Common myeloid progenitor, CD34-positive (primary cell): ENCODE measurements around the gene ERBB4.
A peak's percentile ranks its signal among the peaks of the same experiment; 100 is the strongest.

Source experiments
- CTCF ChIA-PET: fragments of 350-600 bp; sonication (Branson Sonifier 250); formaldehyde crosslinking; loops from one replicate; lab custom pipeline; 2021; ENCODE audit warnings: antibody characterized with exemption; lab: Charles Lee
- POLR2A ChIA-PET: fragments of 350-600 bp; sonication (Branson Sonifier 250); formaldehyde crosslinking; loops from one replicate; lab custom pipeline; 2021; ENCODE audit warnings: antibody characterized with exemption; lab: Charles Lee
- DNase-seq, 3 donors: peaks; one replicate each; pipeline versions ENCODE4 v3.0.0 to v3.0.0-alpha.2; 2013
- H3K27ac ChIP-seq, 2 experiments: 1 replicate in 1 of 2; 2 replicates in 1 of 2; pipeline ENCODE4 v1.7.0; 2013; ENCODE audit warnings: inconsistent platforms in 2 of 2, low read length in 2 of 2, mild to moderate bottlenecking in 2 of 2, low read depth in 1 of 2, moderate library complexity in 1 of 2; ENCODE audit not compliant: severe bottlenecking in 2 of 2, insufficient read depth in 1 of 2, poor library complexity in 1 of 2
- H3K27me3 ChIP-seq, 5 experiments: replicated peaks in 2 of 5; 1 replicate in 3 of 5; 2 replicates in 2 of 5; pipeline versions ENCODE4 v1.6.1 to v1.7.0; 2013; ENCODE audit warnings: low read length in 4 of 5, mild to moderate bottlenecking in 2 of 5, moderate library complexity in 2 of 5, inconsistent platforms in 1 of 5; ENCODE audit not compliant: insufficient read depth in 5 of 5, control insufficient read depth in 4 of 5
- H3K36me3 ChIP-seq, 4 experiments: 1 replicate in 2 of 4; 2 replicates in 2 of 4; pipeline versions ENCODE4 v1.6.1 to v1.7.0; 2013; ENCODE audit warnings: low read length in 3 of 4, control low read depth in 1 of 4, mild to moderate bottlenecking in 1 of 4; ENCODE audit not compliant: control insufficient read depth in 4 of 4, insufficient read depth in 4 of 4
- H3K4me1 ChIP-seq, 4 experiments: 1 replicate in 3 of 4; 2 replicates in 1 of 4; pipeline versions ENCODE4 v1.6.1 to v1.7.1; 2013; ENCODE audit warnings: low read length in 3 of 4, mild to moderate bottlenecking in 3 of 4, control low read depth in 1 of 4, inconsistent platforms in 1 of 4, moderate library complexity in 1 of 4; ENCODE audit not compliant: control insufficient read depth in 4 of 4, insufficient read depth in 4 of 4; ENCODE audit errors: control extremely low read depth in 1 of 4
- H3K4me3 ChIP-seq, 7 experiments: 1 replicate in 4 of 7; 2 replicates in 3 of 7; pipeline versions ENCODE4 v1.5.1 to v1.7.0; 2013; ENCODE audit warnings: mild to moderate bottlenecking in 7 of 7, low read length in 6 of 7, moderate library complexity in 6 of 7, inconsistent platforms in 2 of 7, low read depth in 2 of 7, control low read depth in 1 of 7; ENCODE audit not compliant: insufficient read depth in 4 of 7, control insufficient read depth in 1 of 7; ENCODE audit errors: extremely low read depth in 1 of 7
- H3K9me3 ChIP-seq, 5 experiments: 1 replicate in 4 of 5; 2 replicates in 1 of 5; pipeline versions ENCODE4 v1.6.1 to v1.7.1; 2013; ENCODE audit warnings: low read length in 4 of 5, mild to moderate bottlenecking in 2 of 5, inconsistent platforms in 1 of 5, low read depth in 1 of 5, moderate library complexity in 1 of 5; ENCODE audit not compliant: control insufficient read depth in 4 of 5, insufficient read depth in 2 of 5; ENCODE audit errors: control extremely low read depth in 1 of 5
- WGBS: methylation state at CpG from one replicate; pipeline ENCODE4 v1.1.5; 2013; ENCODE audit not compliant: insufficient coverage; 5-methylcytosine and 5-hydroxymethylcytosine counted together

The ERBB4 gene

GRCh38 chr2:212170382-212170781 is 368.2 kb downstream of the ERBB4 start:
- Histone ChIP-seq H3K27me3 (no peaks in the 10 kb centered on the region), H3K9me3 (peaks cover 0 to 2% (median 0%) of the 10 kb centered on the region in 5 experiments), H3K27ac (no peak overlapping the region), H3K36me3 (no peaks in the 10 kb centered on the region), H3K4me3 (no peak overlapping the region), H3K4me1 (no peaks in the 10 kb centered on the region)
- DNase-seq = no peak
- 44% methylated on average over 2 of the region's 2 CpGs for WGBS
- CTCF ChIA-PET = no interaction called here
- POLR2A ChIA-PET = no interaction called here

GRCh38 chr2:212158081-212158480 is 380.5 kb downstream of the ERBB4 start:
- DNase-seq = no peak
- H3K36me3 ChIP-seq = no peaks in the 10 kb centered on the region
- peaks cover 0 to 2% (median 0%) of the 10 kb centered on the region in 5 experiments for H3K27me3 ChIP-seq
- ChIA-PET POLR2A (no interaction called here), CTCF (no interaction called here)
- H3K4me1 ChIP-seq = no peaks in the 10 kb centered on the region
- no peak overlapping the region for H3K27ac ChIP-seq
- H3K9me3 ChIP-seq = no peaks in the 10 kb centered on the region
- no peak overlapping the region for H3K4me3 ChIP-seq
- WGBS = 78% methylated on average over 1 of the region's 1 CpG

- no peak for DNase-seq
- H3K9me3 ChIP-seq = no peaks in the 10 kb centered on the region
- POLR2A ChIA-PET = no interaction called here
- H3K36me3 ChIP-seq = no peaks in the 10 kb centered on the region
- CTCF ChIA-PET = no interaction called here
- no peak overlapping the region for H3K4me3 ChIP-seq
- H3K27ac ChIP-seq = no peak overlapping the region
- WGBS = 67% methylated on average over 1 of the region's 1 CpG
- H3K4me1 ChIP-seq = no peaks in the 10 kb centered on the region
- H3K27me3 ChIP-seq = peaks cover 0 to 2% (median 0%) of the 10 kb centered on the region in 5 experiments
Measured at GRCh38 chr2:212157012-212157411, 381.6 kb downstream of the ERBB4 start.

- no CpG with 5 or more reads among the region's 3 CpGs for WGBS
- POLR2A ChIA-PET = no interaction called here
- no peaks in the 10 kb centered on the region for H3K9me3 ChIP-seq
- no peak overlapping the region for H3K27ac ChIP-seq
- no peak for DNase-seq
- no peaks in the 10 kb centered on the region for H3K4me1 ChIP-seq
- H3K36me3 ChIP-seq = no peaks in the 10 kb centered on the region
- peaks cover 0 to 2% (median 0%) of the 10 kb centered on the region in 5 experiments for H3K27me3 ChIP-seq
- CTCF ChIA-PET = interaction anchor here (0.5 kb wide), 1 partner anchor 44 kb away, joined by 3 read pairs; no protein-coding TSS in a partner anchor
- H3K4me3 ChIP-seq = no peak overlapping the region
Measured at GRCh38 chr2:212156088-212156487, 382.5 kb downstream of the ERBB4 start.

GRCh38 chr2:212154477-212154878 is 384.1 kb downstream of the ERBB4 start:
- WGBS = no CpG with 5 or more reads among the region's 2 CpGs
- no peaks in the 10 kb centered on the region for H3K27me3 ChIP-seq
- ChIA-PET POLR2A (no interaction called here), CTCF (no interaction called here)
- H3K4me3 ChIP-seq = no peak overlapping the region
- no peaks in the 10 kb centered on the region for H3K4me1 ChIP-seq
- H3K36me3 ChIP-seq = no peaks in the 10 kb centered on the region
- H3K27ac ChIP-seq = no peak overlapping the region
- DNase-seq = no peak
- peaks cover 0 to under 1% (median 0%) of the 10 kb centered on the region in 5 experiments for H3K9me3 ChIP-seq

GRCh38 chr2:212153923-212154322 is 384.7 kb downstream of the ERBB4 start:
- CTCF ChIA-PET = no interaction called here
- no CpG with 5 or more reads among the region's 2 CpGs for WGBS

GRCh38 chr2:212147921-212148513 is 390.6 kb downstream of the ERBB4 start:
- no peaks in the 10 kb centered on the region for H3K4me1 ChIP-seq
- H3K4me3 ChIP-seq = no peak overlapping the region
- H3K27ac ChIP-seq = no peak overlapping the region
- POLR2A ChIA-PET = no interaction called here
- WGBS = no CpG with 5 or more reads among the region's 2 CpGs
- CTCF ChIA-PET = interaction anchor here (1.3 kb wide), 1 partner anchor 419 kb away, joined by 3 read pairs; no protein-coding TSS in a partner anchor
- no peaks in the 10 kb centered on the region for H3K36me3 ChIP-seq
- H3K9me3 ChIP-seq = peaks cover 0 to 1% (median 0%) of the 10 kb centered on the region in 5 experiments
- peak; percentile 6 to 35 (median 10) for DNase-seq
- no peaks in the 10 kb centered on the region for H3K27me3 ChIP-seq

More at GRCh38 chr2:212153923-212154322, 384.7 kb downstream of the ERBB4 start:
- Histone ChIP-seq H3K9me3 (peaks cover 0 to 1% (median 0%) of the 10 kb centered on the region in 5 experiments), H3K36me3 (no peaks in the 10 kb centered on the region), H3K4me3 (no peak overlapping the region), H3K27ac (no peak overlapping the region), H3K27me3 (no peaks in the 10 kb centered on the region), H3K4me1 (no peaks in the 10 kb centered on the region)
- no peak for DNase-seq
- POLR2A ChIA-PET = no interaction called here
